GM10266 (cell line): ENCODE data around the gene MUC20.
"Not testable (repeated sequence)": the region's sequence is repeated elsewhere in the genome, so short reads cannot be mapped to it uniquely, and the experiment has no call there.

Experiments used
- DNase-seq: peaks from one replicate; pipeline ENCODE4 v3.0.0; 2012; ENCODE audit errors: extremely low spot score
- CTCF ChIP-seq: IDR thresholded peaks from 2 replicates; pipeline ENCODE4 v1.5.1; 2012; ENCODE audit warnings: mild to moderate bottlenecking, low read depth; ENCODE audit not compliant: control insufficient read depth, insufficient read depth; ENCODE audit errors: missing control alignments

MUC20 gene

DNA sequence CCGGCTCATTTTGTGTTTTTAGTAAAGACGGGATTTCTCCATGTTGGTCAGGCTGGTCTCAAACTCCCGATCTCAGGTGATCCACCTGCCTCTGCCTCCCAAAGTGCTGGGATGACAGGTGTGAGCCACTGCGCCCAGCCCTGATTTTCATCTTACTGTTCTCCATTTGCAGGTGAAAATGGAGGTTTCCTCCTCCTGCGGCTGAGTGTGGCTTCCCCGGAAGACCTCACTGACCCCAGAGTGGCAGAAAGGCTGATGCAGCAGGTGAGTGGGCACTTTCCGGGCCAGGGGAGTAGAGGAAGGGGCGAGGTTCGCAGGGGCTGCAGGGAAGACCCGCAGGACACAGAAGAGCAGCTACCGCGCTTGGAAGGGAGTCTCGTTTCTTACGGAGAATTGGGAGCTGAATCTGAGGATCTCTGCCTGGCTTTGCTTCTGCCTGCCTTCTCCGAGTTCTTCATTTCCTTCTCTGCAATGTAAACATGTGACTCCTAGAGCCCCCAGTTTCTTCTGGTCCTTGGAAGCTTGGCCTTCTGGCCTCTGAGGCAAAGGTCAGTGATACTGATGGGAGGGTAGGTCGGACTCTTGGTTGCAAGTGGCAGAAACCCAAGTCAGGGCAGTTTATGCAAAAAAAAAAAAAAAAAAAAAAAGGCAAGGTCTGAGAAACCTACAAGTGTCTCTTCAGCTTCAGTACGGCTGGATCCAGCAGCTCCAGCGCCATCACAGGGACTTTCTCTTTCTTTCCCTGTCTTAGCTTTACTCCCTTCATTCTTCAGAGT, 8.9 kb downstream of the MUC20 start:
- DNase-seq: no peak
- no peak for TF ChIP-seq CTCF

- no peak for DNase-seq
- TF ChIP-seq CTCF: no peak
Measured at GRCh38 chr3:195731356-195731905, 10.7 kb downstream of the MUC20 start.

- DNase-seq: no peak
- no peak for TF ChIP-seq CTCF
Measured at GRCh38 chr3:195732940-195733339, 12.2 kb downstream of the MUC20 start.

- TF ChIP-seq CTCF: no peak
- DNase-seq: no peak
Measured at GRCh38 chr3:195735036-195735695, 14.4 kb downstream of the MUC20 start.

GRCh38 chr3:195736866-195737490, 16.2 kb downstream of the MUC20 start:
- TF ChIP-seq CTCF: no peak
- DNase-seq: no peak

DNA sequence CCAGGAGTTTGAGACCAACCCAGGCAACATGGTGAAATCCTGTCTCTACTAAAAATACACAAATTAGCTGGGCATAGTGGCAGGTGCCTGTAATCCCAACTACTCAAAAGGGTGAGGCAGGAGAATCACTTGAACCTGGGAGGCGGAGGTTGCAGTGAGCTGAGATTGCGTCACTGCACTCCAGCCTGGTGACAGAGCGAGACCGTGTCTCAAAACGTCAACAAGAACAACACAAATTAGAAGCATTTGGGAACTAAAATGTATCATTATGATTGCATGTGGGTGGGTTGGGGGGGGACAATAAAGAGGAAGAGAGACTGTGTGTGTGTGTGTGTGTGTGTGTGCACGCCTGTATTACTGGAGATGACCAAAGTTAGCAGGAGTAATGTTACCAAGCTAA, 17.0 kb downstream of the MUC20 start:
- not testable (repeated sequence) for DNase-seq

DNA sequence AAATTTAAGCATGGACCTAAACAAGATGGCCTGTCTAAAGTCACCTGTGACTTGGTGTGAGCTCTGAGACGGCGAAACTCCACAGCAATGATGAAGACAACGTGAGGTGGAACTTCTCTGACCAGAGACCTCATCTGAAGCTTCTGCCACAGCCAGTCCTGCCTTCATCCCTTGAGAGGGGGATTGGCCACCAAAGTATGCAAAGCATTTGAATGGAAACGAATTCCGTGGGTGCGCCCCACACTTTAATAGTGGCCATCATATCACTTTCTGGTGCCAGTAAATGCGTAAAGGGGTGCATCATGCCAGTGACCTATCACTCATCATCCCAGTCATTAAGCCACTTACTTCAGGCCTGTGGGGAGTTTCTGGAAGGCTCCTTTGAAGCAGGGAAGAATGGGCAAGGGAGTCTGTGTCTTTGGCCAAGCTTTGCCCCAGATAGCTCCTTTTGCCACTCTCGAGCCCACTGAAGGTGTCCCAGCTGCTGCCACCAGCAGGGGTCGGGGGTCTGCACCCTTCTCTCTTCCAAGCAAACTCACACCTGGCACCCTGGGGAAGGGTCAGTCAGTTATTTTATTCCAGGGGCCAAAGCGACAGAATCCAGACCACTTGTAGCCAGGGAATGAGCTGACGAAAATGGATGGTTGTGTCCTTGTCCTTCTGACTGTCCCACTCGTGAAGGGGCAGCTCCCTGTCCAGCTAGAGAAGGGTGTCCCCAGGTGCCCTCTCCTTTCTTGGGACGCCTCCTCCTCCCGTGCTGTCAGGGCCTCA, 17.7 kb downstream of the MUC20 start:
- DNase-seq: peak; percentile 21
- TF ChIP-seq CTCF: no peak
